ENCODE measurements around the gene WDR74. TPM values are rescaled to one million over a fixed set of nuclear protein-coding genes. Genes with fewer than 3 reads are reported as not detected.

The WDR74 gene
- total and polyA plus RNA-seq, 2 of the 13 experiments (the other 11 are each of a cell fraction or from before 2014, with no cell fraction given): 77.0 to 83.3 TPM

DNA sequence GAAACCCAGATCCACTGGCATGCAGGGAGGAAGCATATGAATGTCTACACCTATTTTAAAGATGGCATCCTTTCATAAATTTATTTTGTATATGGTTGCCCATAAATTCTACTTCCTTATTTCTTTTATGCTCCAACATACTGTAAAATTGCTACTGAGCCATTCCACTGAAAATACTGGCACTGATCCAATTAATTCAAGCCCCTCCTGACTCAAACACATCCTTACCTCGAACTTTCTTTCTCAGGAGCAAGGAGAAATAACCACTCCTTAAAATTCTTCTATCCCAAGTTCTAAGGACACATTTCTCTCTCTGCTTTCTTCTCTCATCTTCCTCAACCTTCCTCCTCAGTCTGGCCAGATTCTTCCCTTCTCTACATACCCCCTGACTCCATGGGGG is 28.6 kb downstream of the WDR74 start:
- BruUV-seq (replicated peaks): no TSS peak
- no peak for TF ChIP-seq ZNF484 (CRISPR knock-in tag; IDR thresholded peaks at IDR 0.05; ENCODE audit: borderline replicate concordance, low read depth)
- TF ChIP-seq, protein P1, sequence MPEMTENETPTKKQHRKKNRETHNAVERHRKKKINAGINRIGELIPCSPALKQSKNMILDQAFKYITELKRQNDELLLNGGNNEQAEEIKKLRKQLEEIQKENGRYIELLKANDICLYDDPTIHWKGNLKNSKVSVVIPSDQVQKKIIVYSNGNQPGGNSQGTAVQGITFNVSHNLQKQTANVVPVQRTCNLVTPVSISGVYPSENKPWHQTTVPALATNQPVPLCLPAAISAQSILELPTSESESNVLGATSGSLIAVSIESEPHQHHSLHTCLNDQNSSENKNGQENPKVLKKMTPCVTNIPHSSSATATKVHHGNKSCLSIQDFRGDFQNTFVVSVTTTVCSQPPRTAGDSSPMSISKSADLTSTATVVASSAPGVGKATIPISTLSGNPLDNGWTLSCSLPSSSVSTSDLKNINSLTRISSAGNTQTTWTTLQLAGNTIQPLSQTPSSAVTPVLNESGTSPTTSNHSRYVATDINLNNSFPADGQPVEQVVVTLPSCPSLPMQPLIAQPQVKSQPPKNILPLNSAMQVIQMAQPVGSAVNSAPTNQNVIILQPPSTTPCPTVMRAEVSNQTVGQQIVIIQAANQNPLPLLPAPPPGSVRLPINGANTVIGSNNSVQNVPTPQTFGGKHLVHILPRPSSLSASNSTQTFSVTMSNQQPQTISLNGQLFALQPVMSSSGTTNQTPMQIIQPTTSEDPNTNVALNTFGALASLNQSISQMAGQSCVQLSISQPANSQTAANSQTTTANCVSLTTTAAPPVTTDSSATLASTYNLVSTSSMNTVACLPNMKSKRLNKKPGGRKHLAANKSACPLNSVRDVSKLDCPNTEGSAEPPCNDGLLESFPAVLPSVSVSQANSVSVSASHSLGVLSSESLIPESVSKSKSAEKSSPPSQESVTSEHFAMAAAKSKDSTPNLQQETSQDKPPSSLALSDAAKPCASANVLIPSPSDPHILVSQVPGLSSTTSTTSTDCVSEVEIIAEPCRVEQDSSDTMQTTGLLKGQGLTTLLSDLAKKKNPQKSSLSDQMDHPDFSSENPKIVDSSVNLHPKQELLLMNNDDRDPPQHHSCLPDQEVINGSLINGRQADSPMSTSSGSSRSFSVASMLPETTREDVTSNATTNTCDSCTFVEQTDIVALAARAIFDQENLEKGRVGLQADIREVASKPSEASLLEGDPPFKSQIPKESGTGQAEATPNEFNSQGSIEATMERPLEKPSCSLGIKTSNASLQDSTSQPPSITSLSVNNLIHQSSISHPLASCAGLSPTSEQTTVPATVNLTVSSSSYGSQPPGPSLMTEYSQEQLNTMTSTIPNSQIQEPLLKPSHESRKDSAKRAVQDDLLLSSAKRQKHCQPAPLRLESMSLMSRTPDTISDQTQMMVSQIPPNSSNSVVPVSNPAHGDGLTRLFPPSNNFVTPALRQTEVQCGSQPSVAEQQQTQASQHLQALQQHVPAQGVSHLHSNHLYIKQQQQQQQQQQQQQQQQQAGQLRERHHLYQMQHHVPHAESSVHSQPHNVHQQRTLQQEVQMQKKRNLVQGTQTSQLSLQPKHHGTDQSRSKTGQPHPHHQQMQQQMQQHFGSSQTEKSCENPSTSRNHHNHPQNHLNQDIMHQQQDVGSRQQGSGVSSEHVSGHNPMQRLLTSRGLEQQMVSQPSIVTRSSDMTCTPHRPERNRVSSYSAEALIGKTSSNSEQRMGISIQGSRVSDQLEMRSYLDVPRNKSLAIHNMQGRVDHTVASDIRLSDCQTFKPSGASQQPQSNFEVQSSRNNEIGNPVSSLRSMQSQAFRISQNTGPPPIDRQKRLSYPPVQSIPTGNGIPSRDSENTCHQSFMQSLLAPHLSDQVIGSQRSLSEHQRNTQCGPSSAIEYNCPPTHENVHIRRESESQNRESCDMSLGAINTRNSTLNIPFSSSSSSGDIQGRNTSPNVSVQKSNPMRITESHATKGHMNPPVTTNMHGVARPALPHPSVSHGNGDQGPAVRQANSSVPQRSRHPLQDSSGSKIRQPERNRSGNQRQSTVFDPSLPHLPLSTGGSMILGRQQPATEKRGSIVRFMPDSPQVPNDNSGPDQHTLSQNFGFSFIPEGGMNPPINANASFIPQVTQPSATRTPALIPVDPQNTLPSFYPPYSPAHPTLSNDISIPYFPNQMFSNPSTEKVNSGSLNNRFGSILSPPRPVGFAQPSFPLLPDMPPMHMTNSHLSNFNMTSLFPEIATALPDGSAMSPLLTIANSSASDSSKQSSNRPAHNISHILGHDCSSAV (CRISPR knock-in tag; IDR thresholded peaks at IDR 0.05; ENCODE audit: borderline replicate concordance): no peak
- TF ChIP-seq, protein P2, sequence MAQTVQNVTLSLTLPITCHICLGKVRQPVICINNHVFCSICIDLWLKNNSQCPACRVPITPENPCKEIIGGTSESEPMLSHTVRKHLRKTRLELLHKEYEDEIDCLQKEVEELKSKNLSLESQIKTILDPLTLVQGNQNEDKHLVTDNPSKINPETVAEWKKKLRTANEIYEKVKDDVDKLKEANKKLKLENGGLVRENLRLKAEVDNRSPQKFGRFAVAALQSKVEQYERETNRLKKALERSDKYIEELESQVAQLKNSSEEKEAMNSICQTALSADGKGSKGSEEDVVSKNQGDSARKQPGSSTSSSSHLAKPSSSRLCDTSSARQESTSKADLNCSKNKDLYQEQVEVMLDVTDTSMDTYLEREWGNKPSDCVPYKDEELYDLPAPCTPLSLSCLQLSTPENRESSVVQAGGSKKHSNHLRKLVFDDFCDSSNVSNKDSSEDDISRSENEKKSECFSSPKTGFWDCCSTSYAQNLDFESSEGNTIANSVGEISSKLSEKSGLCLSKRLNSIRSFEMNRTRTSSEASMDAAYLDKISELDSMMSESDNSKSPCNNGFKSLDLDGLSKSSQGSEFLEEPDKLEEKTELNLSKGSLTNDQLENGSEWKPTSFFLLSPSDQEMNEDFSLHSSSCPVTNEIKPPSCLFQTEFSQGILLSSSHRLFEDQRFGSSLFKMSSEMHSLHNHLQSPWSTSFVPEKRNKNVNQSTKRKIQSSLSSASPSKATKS (CRISPR knock-in tag; IDR thresholded peaks at IDR 0.05): no peak
- no peak for TF ChIP-seq YEATS4 (CRISPR knock-in tag; IDR thresholded peaks at IDR 0.05; ENCODE audit: borderline replicate concordance)
- TF ChIP-seq, protein P3, sequence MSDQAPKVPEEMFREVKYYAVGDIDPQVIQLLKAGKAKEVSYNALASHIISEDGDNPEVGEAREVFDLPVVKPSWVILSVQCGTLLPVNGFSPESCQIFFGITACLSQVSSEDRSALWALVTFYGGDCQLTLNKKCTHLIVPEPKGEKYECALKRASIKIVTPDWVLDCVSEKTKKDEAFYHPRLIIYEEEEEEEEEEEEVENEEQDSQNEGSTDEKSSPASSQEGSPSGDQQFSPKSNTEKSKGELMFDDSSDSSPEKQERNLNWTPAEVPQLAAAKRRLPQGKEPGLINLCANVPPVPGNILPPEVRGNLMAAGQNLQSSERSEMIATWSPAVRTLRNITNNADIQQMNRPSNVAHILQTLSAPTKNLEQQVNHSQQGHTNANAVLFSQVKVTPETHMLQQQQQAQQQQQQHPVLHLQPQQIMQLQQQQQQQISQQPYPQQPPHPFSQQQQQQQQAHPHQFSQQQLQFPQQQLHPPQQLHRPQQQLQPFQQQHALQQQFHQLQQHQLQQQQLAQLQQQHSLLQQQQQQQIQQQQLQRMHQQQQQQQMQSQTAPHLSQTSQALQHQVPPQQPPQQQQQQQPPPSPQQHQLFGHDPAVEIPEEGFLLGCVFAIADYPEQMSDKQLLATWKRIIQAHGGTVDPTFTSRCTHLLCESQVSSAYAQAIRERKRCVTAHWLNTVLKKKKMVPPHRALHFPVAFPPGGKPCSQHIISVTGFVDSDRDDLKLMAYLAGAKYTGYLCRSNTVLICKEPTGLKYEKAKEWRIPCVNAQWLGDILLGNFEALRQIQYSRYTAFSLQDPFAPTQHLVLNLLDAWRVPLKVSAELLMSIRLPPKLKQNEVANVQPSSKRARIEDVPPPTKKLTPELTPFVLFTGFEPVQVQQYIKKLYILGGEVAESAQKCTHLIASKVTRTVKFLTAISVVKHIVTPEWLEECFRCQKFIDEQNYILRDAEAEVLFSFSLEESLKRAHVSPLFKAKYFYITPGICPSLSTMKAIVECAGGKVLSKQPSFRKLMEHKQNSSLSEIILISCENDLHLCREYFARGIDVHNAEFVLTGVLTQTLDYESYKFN (CRISPR knock-in tag; conservative IDR thresholded peaks at IDR 0.05): no peak
- TF ChIP-seq ZNF33A (CRISPR knock-in tag; IDR thresholded peaks at IDR 0.05; ENCODE audit: borderline replicate concordance): no peak
- TF ChIP-seq FOXO1 (CRISPR knock-in tag; IDR thresholded peaks at IDR 0.05): no peak

More for the DNA sequence above, 28.6 kb downstream of the WDR74 start:
- Histone ChIP-seq H3K4me3 (replicated peaks in 1 of 3; ENCODE audit: insufficient read depth in 1 of 3, low read depth in 2 of 3, low read length in 3 of 3) (no peak overlapping the region), H3K9me3 (ENCODE audit: low read length) (no peaks in the 10 kb centered on the region), H3K36me3 (replicated peaks in 1 of 2; ENCODE audit: control insufficient read depth in 1 of 2, insufficient read depth in 2 of 2, low read length in 2 of 2) (peaks cover 1 to 3% of the 10 kb centered on the region in 2 experiments; a peak in 2 of 5 replicates), H3K4me2 (ENCODE audit: low read depth, low read length) (no peak overlapping the region), H2AFZ (ENCODE audit: low read length) (no peak overlapping the region), H4K20me1 (ENCODE audit: insufficient read depth, low read length) (no peaks in the 10 kb centered on the region), H3K27me3 (ENCODE audit: control insufficient read depth in 1 of 2, insufficient read depth in 2 of 2, low read length in 2 of 2) (no peaks in the 10 kb centered on the region), H3K79me2 (ENCODE audit: insufficient read depth, low read length) (no peaks in the 10 kb centered on the region), H3K27ac (ENCODE audit: extremely low read length, insufficient read depth, low read length) (no peak overlapping the region), H3K9ac (ENCODE audit: insufficient read depth, low read depth, low read length) (no peak overlapping the region), H3K4me1 (ENCODE audit: insufficient read depth, low read length) (peaks cover 27% of the 10 kb centered on the region)
- in situ Hi-C loops (cut with HindIII; ENCODE audit: extremely low pct_ligation_motif_present, low pct_unique_long_range_greater_than_20kb): no loop called here
- intact Hi-C loops (cut with micrococcal nuclease; ENCODE audit: unreplicated experiment): no loop called here
- 85% methylated on average over 1 of the region's 1 CpG for WGBS (ENCODE audit: low lambda C conversion rate)
- ATAC-seq: no peak
- POLR2A ChIA-PET: interaction anchor here (2.5 to 3.7 kb wide), 3 partner anchors 22 to 46 kb away, joined by 14 to 23 read pairs (median 18); partner anchors contain the start of genes STX5 and TEX54
- FAIRE-seq: no peak
- DNase-seq (ENCODE audit: low spot score): no peak
- CTCF ChIA-PET (ENCODE audit: low intra/inter-chr PET ratio, low total read pairs): no interaction called here

Measured in HepG2 (cell line).